K562 treated with DMSO at 1 percent for 12 hours (cell line): Measurements from ENCODE around the gene INPP5D. TPM values are rescaled to one million over a fixed set of nuclear protein-coding genes. Genes with fewer than 3 reads are reported as not detected.

Experiments used
- total RNA-seq: library from RNA; unstranded; fragments of 300-600 nt; gene quantifications from 2 replicates; pipeline ENCODE4 v1.2.3, GENCODE V29; 2022; ENCODE audit not compliant: insufficient read depth

The INPP5D gene
- 2.8 and 8.8 TPM in 2 replicates for total RNA-seq

GRCh38 chr2:233059797-233060500 lies at the start of gene INPP5D:
Gene INPP5D (plus strand): TSS chr2:233060342. CDS start chr2:233060479, 137 bp downstream.

GRCh38 chr2:233013027-233013461 lies 47.1 kb upstream of the INPP5D start, which contains the start of gene NGEF:
Gene NGEF (minus strand): TSS chr2:233013256. CDS start chr2:232974890, 38,366 bp downstream.

GRCh38 chr2:233032551-233033320 lies 27.4 kb upstream of the INPP5D start, which contains the start of gene NEU2:
Gene NEU2 (plus strand): TSS chr2:233032672. CDS start chr2:233032672, 0 bp downstream.

GRCh38 chr2:233251306-233252116 lies 191.4 kb downstream of the INPP5D start, which contains the start of gene ATG16L1:
Gene ATG16L1 (plus strand): TSS chr2:233251673. CDS start chr2:233251828, 155 bp downstream.

Other genes with a start within 250 kb of the INPP5D start
- 3.3 and 4.4 TPM in 2 replicates for gene SNORC, start 190.1 kb upstream of the INPP5D start, total RNA-seq
- not detected in 2 replicates for gene NGEF, start 47.1 kb upstream of the INPP5D start, total RNA-seq
- not detected in 2 replicates for gene NEU2, start 27.7 kb upstream of the INPP5D start, total RNA-seq
- 12.1 and 18.3 TPM in 2 replicates for gene ATG16L1, start 191.3 kb downstream of the INPP5D start, total RNA-seq
- not detected in 2 replicates for gene SAG, start 247.5 kb downstream of the INPP5D start, total RNA-seq